PC-3 (cell line): ENCODE results near the gene RIPK3. TPM values are rescaled to one million over a fixed set of nuclear protein-coding genes. Genes with fewer than 3 reads are reported as not detected.

Experiments
- ATAC-seq: fragments of 200-7000 bp; cut with Tn5 transposase; 2 replicates; pipeline ENCODE4 v1.9.1; 2020; ENCODE audit warnings: mild to moderate bottlenecking, moderate library complexity
- BruUV-seq: library from RNA; stranded (reverse); fragments of 400-500 nt; replicated peaks from 2 replicates; lab custom pipeline; 2021; lab: Mats Ljungman, UMichigan
- CTCF ChIA-PET: fragments of 300-600 bp; sonication (Branson Sonifier 250); formaldehyde crosslinking; loops from one replicate; lab custom pipeline; 2022; ENCODE audit warnings: antibody characterized with exemption; lab: Charles Lee
- POLR2A ChIA-PET: fragments of 300-600 bp; sonication (Branson Sonifier 250); formaldehyde crosslinking; loops from one replicate; lab custom pipeline; 2022; ENCODE audit warnings: antibody characterized with exemption; ENCODE audit not compliant: unreplicated experiment; lab: Charles Lee
- DNase-seq: peaks from one replicate; pipeline ENCODE4 v3.0.0-alpha.2; 2015
- H2AFZ ChIP-seq: fragments of 300-600 bp; sonication (generic); 2 replicates; pipeline ENCODE4 v1.6.0; 2016; ENCODE audit warnings: antibody characterized with exemption, low read length
- H3F3A ChIP-seq: fragments of 300-600 bp; sonication (generic); one replicate; pipeline ENCODE4 v1.6.0; 2017; ENCODE audit warnings: antibody characterized with exemption, low read length, control low read depth, mild to moderate bottlenecking; ENCODE audit not compliant: unreplicated experiment
- H3K27ac ChIP-seq: fragments of 300-600 bp; sonication (generic); 2 replicates; pipeline ENCODE4 v1.5.1; 2016; ENCODE audit warnings: mild to moderate bottlenecking, low read length
- H3K27me3 ChIP-seq: fragments of 300-600 bp; sonication (generic); 2 replicates; pipeline ENCODE4 v1.6.1; 2016; ENCODE audit warnings: low read length, mixed read lengths
- H3K36me3 ChIP-seq: fragments of 300-600 bp; sonication (generic); 2 replicates; pipeline ENCODE4 v1.6.1; 2016; ENCODE audit warnings: low read depth, mixed run types, low read length, mixed read lengths
- H3K4me1 ChIP-seq: fragments of 300-600 bp; sonication (generic); 2 replicates; pipeline ENCODE4 v1.5.1; 2016; ENCODE audit warnings: low read length; ENCODE audit not compliant: insufficient read depth
- H3K4me2 ChIP-seq: fragments of 300-600 bp; sonication (generic); 2 replicates; pipeline ENCODE4 v1.6.0; 2016; ENCODE audit warnings: low read length
- H3K4me3 ChIP-seq: fragments of 300-600 bp; sonication (generic); 2 replicates; pipeline ENCODE4 v1.5.1; 2016; ENCODE audit warnings: mild to moderate bottlenecking, low read length, mixed read lengths
- H3K79me2 ChIP-seq: fragments of 300-600 bp; sonication (generic); 2 replicates; pipeline ENCODE4 v1.6.1; 2017; ENCODE audit warnings: low read length, mixed read lengths
- H3K9ac ChIP-seq: fragments of 300-600 bp; sonication (generic); 2 replicates; pipeline ENCODE4 v1.6.0; 2016; ENCODE audit warnings: mild to moderate bottlenecking, low read length
- H3K9me2 ChIP-seq: fragments of 300-600 bp; sonication (generic); replicated peaks from 2 replicates; pipeline ENCODE4 v1.6.1; 2016; ENCODE audit warnings: mixed run types, low read length, mixed read lengths
- H3K9me3 ChIP-seq: fragments of 300-600 bp; sonication (generic); 2 replicates; pipeline ENCODE4 v1.6.1; 2016; ENCODE audit warnings: low read length, mixed read lengths
- H4K20me1 ChIP-seq: fragments of 300-600 bp; sonication (generic); 2 replicates; pipeline ENCODE4 v1.6.1; 2016; ENCODE audit warnings: low read length, mixed read lengths
- EZH2 ChIP-seq: fragments of 300-600 bp; sonication (generic); IDR thresholded peaks from one replicate; pipeline ENCODE4 v1.6.1; 2017; ENCODE audit warnings: antibody characterized with exemption, mild to moderate bottlenecking, low read length; ENCODE audit not compliant: unreplicated experiment
- EZH2phosphoT487 ChIP-seq: fragments of 300-600 bp; sonication (generic); IDR thresholded peaks from 2 replicates; pipeline ENCODE4 v1.6.1; 2018; ENCODE audit warnings: mild to moderate bottlenecking, antibody characterized with exemption, low read length, borderline replicate concordance
- intact Hi-C: fragments of 100-400 bp; cut with micrococcal nuclease; formaldehyde crosslinking; loops from 2 replicates; pipeline ENCODE4 v1.9.0; 2023
- total RNA-seq: library from RNA; depleted of rRNA; stranded (reverse); fragments of >200 nt; gene quantifications from 2 replicates; pipeline ENCODE4 v1.2.3, GENCODE V29; 2014
- TF ChIP-seq, protein P1 (sequence below): fragments of 300-600 bp; sonication (generic); conservative IDR thresholded peaks from 2 replicates; pipeline ENCODE4 v1.5.1; 2017; ENCODE audit warnings: antibody characterized with exemption, low read depth, mild to moderate bottlenecking, low read length

The RIPK3 gene
- total RNA-seq, 1 experiment from 2014 or later: not detected

DNA sequence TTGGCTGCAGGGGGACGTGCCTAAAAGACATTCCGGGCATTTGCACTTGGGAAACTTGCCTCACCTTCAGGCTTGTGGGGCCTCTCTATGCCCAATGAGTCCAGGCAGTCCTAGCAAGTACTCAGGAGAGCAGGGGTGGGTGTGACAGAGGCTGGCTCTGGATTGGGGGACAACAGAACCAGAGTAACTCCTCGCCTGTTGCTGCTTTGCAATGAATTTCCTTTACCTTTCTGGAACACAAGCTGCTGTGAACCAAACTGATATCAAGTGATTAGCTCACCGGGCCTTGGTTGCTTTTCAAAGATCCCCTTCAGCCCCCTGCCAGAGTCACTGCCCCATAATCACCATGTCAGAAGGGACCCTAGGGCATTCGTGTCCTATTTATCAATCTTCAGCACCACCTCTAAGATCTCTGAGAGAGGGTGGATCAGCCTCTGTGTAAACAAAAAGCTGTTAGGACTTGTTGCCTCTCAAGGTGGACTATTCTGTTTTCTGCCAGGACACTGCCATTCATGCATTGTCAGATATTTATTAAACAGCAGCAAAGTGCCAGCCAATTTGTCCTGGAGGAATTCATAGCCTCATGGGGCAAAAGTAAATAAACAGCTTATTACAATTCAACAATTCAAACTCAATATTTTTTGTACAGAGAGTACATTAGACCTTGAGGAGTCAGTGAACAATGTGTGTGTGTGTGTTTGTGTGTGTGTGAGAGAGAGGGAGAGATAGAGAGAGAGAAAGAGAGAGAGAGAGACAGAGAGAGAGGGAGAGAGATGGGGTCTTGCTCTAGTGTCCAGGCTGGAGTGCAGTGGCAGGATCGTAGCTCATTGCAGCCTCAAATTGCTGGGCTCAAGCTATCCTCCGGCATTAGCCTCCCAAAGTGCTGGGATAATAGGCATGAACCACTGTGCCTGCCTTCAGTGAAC is 39.5 kb upstream of the RIPK3 start:
- no peak overlapping the region for H3K4me3 ChIP-seq
- ATAC-seq (no peak), DNase-seq (no peak)
- H3K4me1 ChIP-seq: no peaks in the 10 kb centered on the region
- H3K36me3 ChIP-seq: no peaks in the 10 kb centered on the region
- H3K9me2 ChIP-seq: no peaks in the 10 kb centered on the region
- no peaks in the 10 kb centered on the region for H4K20me1 ChIP-seq
- no peak overlapping the region for H2AFZ ChIP-seq
- TF ChIP-seq, protein P1, sequence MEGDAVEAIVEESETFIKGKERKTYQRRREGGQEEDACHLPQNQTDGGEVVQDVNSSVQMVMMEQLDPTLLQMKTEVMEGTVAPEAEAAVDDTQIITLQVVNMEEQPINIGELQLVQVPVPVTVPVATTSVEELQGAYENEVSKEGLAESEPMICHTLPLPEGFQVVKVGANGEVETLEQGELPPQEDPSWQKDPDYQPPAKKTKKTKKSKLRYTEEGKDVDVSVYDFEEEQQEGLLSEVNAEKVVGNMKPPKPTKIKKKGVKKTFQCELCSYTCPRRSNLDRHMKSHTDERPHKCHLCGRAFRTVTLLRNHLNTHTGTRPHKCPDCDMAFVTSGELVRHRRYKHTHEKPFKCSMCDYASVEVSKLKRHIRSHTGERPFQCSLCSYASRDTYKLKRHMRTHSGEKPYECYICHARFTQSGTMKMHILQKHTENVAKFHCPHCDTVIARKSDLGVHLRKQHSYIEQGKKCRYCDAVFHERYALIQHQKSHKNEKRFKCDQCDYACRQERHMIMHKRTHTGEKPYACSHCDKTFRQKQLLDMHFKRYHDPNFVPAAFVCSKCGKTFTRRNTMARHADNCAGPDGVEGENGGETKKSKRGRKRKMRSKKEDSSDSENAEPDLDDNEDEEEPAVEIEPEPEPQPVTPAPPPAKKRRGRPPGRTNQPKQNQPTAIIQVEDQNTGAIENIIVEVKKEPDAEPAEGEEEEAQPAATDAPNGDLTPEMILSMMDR: no peak
- no peak for TF ChIP-seq EZH2phosphoT487
- TF ChIP-seq EZH2: no peak
- H3K9ac ChIP-seq: no peak overlapping the region
- no peaks in the 10 kb centered on the region for H3K27me3 ChIP-seq
- ChIA-PET CTCF (interaction anchor here (0.6 kb wide), 1 partner anchor 25 kb away, joined by 3 read pairs; no protein-coding TSS in a partner anchor), POLR2A (no interaction called here)
- no peaks in the 10 kb centered on the region for H3K9me3 ChIP-seq
- intact Hi-C loops: no loop called here
- no peak overlapping the region for H3K27ac ChIP-seq
- H3K4me2 ChIP-seq: no peak overlapping the region
- H3F3A ChIP-seq: no peaks in the 10 kb centered on the region
- no TSS peak for BruUV-seq
- H3K79me2 ChIP-seq: no peaks in the 10 kb centered on the region

DNA sequence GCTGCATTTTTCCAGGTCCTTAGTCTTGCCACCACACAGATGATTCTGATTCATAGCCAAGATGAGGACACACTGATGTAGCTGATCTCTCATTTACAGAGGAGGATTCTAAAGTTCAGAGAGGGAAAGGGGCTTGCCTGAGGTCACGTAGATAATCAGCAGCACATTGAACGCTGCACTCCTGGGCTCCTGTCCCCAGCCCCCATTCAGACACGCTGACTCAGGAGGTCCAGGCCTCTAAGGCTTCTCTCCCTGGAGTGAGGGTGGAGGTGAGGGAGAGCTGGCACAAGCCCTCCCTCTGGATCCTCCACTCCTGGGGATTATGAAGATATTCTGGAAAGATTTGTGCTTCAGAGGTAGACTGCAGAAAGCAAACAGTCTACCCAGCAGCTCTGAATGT is 38.5 kb upstream of the RIPK3 start:
- Histone ChIP-seq H3K79me2 (no peaks in the 10 kb centered on the region), H3K9me3 (no peaks in the 10 kb centered on the region), H2AFZ (no peak overlapping the region), H3K9ac (no peak overlapping the region), H3K9me2 (no peaks in the 10 kb centered on the region), H3K4me1 (no peaks in the 10 kb centered on the region), H3K27me3 (no peaks in the 10 kb centered on the region), H3K4me3 (no peak overlapping the region), H4K20me1 (no peaks in the 10 kb centered on the region), H3K36me3 (no peaks in the 10 kb centered on the region), H3F3A (no peaks in the 10 kb centered on the region), H3K4me2 (no peak overlapping the region), H3K27ac (no peak overlapping the region)
- ATAC-seq: no peak
- CTCF ChIA-PET: no interaction called here
- no peak for TF ChIP-seq EZH2
- TF ChIP-seq, protein P1: no peak
- no peak for TF ChIP-seq EZH2phosphoT487
- no peak for DNase-seq
- intact Hi-C loops: no loop called here
- POLR2A ChIA-PET: no interaction called here
- BruUV-seq: no TSS peak

DNA sequence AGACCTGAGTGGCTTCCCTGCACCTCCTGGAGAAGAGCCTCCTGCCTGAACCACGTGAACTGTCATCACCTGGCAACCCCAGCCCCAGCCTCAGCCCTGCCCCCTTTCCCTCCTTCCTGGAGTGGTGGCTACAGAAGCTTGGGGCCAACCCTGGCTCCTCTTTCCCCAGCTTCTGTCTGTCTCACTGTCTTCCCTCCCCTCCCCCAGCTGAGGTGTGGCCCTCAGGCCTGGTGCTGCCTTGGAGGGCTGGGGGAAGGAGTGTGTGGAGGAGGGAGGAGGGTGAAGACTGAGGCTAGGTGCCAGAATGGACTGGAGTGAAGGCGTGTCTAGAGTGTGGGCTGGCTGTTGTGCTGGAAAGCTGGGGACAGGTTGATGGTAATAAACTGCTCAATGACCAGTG is 37.9 kb upstream of the RIPK3 start:
- no peak for ATAC-seq
- H3K27ac ChIP-seq: no peak overlapping the region

More for the DNA sequence above, 37.9 kb upstream of the RIPK3 start:
- ChIA-PET CTCF (no interaction called here), POLR2A (no interaction called here)
- Histone ChIP-seq H3K27me3 (no peaks in the 10 kb centered on the region), H3K4me1 (no peaks in the 10 kb centered on the region), H2AFZ (no peak overlapping the region), H3K36me3 (no peaks in the 10 kb centered on the region), H3K9ac (no peak overlapping the region), H3K9me2 (no peaks in the 10 kb centered on the region), H3F3A (no peaks in the 10 kb centered on the region), H3K4me3 (no peak overlapping the region), H3K4me2 (no peak overlapping the region), H4K20me1 (no peaks in the 10 kb centered on the region), H3K9me3 (no peaks in the 10 kb centered on the region), H3K79me2 (no peaks in the 10 kb centered on the region)
- no peak for DNase-seq
- TF ChIP-seq EZH2 (no peak), EZH2phosphoT487 (no peak)
- TF ChIP-seq, protein P1: no peak
- BruUV-seq: no TSS peak
- intact Hi-C loops: no loop called here
